Panc1 (cell line): ENCODE results near the gene ST6GALNAC1. TPM values are rescaled to one million over a fixed set of nuclear protein-coding genes. Genes with fewer than 3 reads are reported as not detected.

Experiments used
- ATAC-seq: fragments of 200-7000 bp; cut with Tn5 transposase; 2 replicates; pipeline ENCODE4 v1.9.1; 2020; ENCODE audit warnings: mild to moderate bottlenecking, moderate library complexity
- BruUV-seq: library from RNA; stranded (reverse); fragments of 400-500 nt; replicated peaks from 2 replicates; lab custom pipeline; 2021; lab: Mats Ljungman, UMichigan
- CTCF ChIA-PET: fragments of 300-600 bp; sonication (Branson Sonifier 250); formaldehyde crosslinking; loops from one replicate; lab custom pipeline; 2022; ENCODE audit warnings: antibody characterized with exemption; lab: Charles Lee
- POLR2A ChIA-PET: fragments of 300-600 bp; sonication (Branson Sonifier 250); formaldehyde crosslinking; loops from one replicate; lab custom pipeline; 2022; ENCODE audit warnings: antibody characterized with exemption; lab: Charles Lee
- DNase-seq: peaks from one replicate; pipeline ENCODE4 v3.0.0-alpha.2; 2010; ENCODE audit warnings: low read depth, low spot score
- H3K27ac ChIP-seq: 2 replicates; pipeline ENCODE4 v1.5.1; 2011; ENCODE audit warnings: mild to moderate bottlenecking, low read length, inconsistent platforms
- H3K27me3 ChIP-seq: fragments of 200-500 bp; sonication (Bioruptor generic); 2 replicates; pipeline ENCODE4 v1.6.0; 2014; ENCODE audit warnings: low read length, inconsistent platforms; ENCODE audit not compliant: control insufficient read depth, insufficient read depth
- H3K36me3 ChIP-seq: fragments of 200-500 bp; sonication (Bioruptor generic); 2 replicates; pipeline ENCODE4 v1.5.1; 2014; ENCODE audit warnings: inconsistent platforms, mild to moderate bottlenecking, low read length, moderate library complexity; ENCODE audit not compliant: control insufficient read depth, insufficient read depth
- H3K4me1 ChIP-seq: 2 replicates; pipeline ENCODE4 v1.5.1; 2011; ENCODE audit warnings: inconsistent platforms, mild to moderate bottlenecking, low read length, moderate library complexity; ENCODE audit not compliant: control insufficient read depth, insufficient read depth
- H3K4me3 ChIP-seq, 2 experiments: 2 replicates each; pipeline ENCODE4 v1.5.1; 2011 to 2012; ENCODE audit warnings: low read depth in 2 of 2, low read length in 2 of 2, mild to moderate bottlenecking in 2 of 2, inconsistent platforms in 1 of 2, moderate library complexity in 1 of 2
- H3K9me3 ChIP-seq: fragments of 200-500 bp; sonication (Bioruptor generic); 2 replicates; pipeline ENCODE4 v1.5.1; 2014; ENCODE audit warnings: low read depth, mild to moderate bottlenecking, inconsistent platforms, low read length, moderate library complexity; ENCODE audit not compliant: control insufficient read depth, insufficient read depth
- POLR2AphosphoS5 ChIP-seq: IDR thresholded peaks from 2 replicates; pipeline ENCODE4 v1.6.1; 2012; ENCODE audit warnings: mild to moderate bottlenecking, low read depth, low read length, moderate library complexity
- SIN3A ChIP-seq: IDR thresholded peaks from 2 replicates; pipeline ENCODE4 v1.6.1; 2012; ENCODE audit warnings: low read depth, mild to moderate bottlenecking, low read length, moderate library complexity, borderline replicate concordance; ENCODE audit not compliant: insufficient read depth
- TCF7L2 ChIP-seq: IDR thresholded peaks from 2 replicates; pipeline ENCODE4 v1.6.1; 2011; ENCODE audit warnings: mild to moderate bottlenecking, low read depth, low read length, inconsistent platforms
- in situ Hi-C: cut with HindIII; loops from 2 replicates; pipeline ENCODE4 v1.10.0; 2016; ENCODE audit warnings: low sequenced_read_pairs, low pct_unique_long_range_greater_than_20kb
- intact Hi-C: fragments of 100-400 bp; cut with micrococcal nuclease; formaldehyde crosslinking; loops from one replicate; pipeline ENCODE4 v1.10.0; 2022; ENCODE audit not compliant: unreplicated experiment
- total RNA-seq: library from RNA; stranded (reverse); gene quantifications from one replicate; pipeline ENCODE4 v1.2.1, GENCODE V29; 2021; ENCODE audit not compliant: unreplicated experiment
- TF ChIP-seq, protein P1 (sequence below), 2 experiments: IDR thresholded peaks; 2 replicates each; pipeline ENCODE4 v1.6.1; 2011 to 2012; ENCODE audit warnings: low read depth in 2 of 2, control low read depth in 1 of 2, low read length in 1 of 2, mild to moderate bottlenecking in 1 of 2, moderate library complexity in 1 of 2; ENCODE audit not compliant: insufficient read depth in 1 of 2
- TF ChIP-seq, protein P2 (sequence below): fragments of 450-650 bp; IDR thresholded peaks from 2 replicates; pipeline ENCODE4 v1.5.1; 2017; ENCODE audit warnings: mild to moderate bottlenecking

ST6GALNAC1 gene
- total RNA-seq, 1 experiment from 2014 or later, result 0.15 TPM

DNA sequence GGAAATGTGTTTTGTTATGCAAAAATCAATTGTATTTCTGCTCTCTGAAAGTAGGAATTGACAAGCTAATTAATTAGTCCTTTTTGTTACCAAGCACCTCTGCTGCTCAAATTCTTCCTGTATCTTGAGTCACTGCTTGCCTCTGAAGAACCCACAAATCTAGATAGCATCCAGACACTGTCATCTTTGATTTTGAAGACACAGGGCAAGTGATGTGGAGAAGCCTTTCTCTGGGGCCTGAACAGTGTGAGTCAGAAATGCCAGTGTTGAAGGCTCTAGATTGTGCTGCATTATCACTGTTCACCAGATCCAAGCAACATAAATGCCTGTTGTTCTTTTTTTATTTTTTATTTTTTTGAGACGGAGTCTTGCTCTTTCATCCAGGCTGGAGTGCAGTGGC, 10.9 kb upstream of the ST6GALNAC1 start:
- POLR2A ChIA-PET, result interaction anchor here (0.6 kb wide), 1 partner anchor 51 kb away, joined by 4 read pairs; no protein-coding TSS in a partner anchor
- ATAC-seq, result no peak
- no peaks in the 10 kb centered on the region for H3K36me3 ChIP-seq

DNA sequence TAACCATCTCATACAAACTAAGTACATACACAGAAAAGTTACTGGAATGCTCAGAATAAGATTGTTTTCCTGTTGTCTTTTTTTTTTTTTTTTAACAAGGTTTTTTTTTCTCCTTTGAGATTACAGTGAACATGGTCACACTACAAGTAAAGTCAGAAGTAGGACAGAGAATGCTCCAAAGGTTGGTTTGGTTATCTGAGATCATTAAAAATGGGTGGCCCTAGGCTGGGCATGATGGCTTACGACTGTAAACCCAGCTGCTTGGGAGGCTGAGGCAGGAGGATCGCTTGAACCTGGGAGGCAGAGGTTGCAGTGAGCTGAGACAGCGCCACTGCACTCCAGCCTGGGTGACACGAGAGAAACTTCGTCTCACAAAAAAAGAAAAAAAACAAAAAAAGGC, 6.9 kb upstream of the ST6GALNAC1 start:
- TF ChIP-seq, protein P1, sequence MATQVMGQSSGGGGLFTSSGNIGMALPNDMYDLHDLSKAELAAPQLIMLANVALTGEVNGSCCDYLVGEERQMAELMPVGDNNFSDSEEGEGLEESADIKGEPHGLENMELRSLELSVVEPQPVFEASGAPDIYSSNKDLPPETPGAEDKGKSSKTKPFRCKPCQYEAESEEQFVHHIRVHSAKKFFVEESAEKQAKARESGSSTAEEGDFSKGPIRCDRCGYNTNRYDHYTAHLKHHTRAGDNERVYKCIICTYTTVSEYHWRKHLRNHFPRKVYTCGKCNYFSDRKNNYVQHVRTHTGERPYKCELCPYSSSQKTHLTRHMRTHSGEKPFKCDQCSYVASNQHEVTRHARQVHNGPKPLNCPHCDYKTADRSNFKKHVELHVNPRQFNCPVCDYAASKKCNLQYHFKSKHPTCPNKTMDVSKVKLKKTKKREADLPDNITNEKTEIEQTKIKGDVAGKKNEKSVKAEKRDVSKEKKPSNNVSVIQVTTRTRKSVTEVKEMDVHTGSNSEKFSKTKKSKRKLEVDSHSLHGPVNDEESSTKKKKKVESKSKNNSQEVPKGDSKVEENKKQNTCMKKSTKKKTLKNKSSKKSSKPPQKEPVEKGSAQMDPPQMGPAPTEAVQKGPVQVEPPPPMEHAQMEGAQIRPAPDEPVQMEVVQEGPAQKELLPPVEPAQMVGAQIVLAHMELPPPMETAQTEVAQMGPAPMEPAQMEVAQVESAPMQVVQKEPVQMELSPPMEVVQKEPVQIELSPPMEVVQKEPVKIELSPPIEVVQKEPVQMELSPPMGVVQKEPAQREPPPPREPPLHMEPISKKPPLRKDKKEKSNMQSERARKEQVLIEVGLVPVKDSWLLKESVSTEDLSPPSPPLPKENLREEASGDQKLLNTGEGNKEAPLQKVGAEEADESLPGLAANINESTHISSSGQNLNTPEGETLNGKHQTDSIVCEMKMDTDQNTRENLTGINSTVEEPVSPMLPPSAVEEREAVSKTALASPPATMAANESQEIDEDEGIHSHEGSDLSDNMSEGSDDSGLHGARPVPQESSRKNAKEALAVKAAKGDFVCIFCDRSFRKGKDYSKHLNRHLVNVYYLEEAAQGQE (IDR thresholded peaks at IDR 0.05; ENCODE audit: insufficient read depth in 1 of 2, low read depth in 2 of 2, low read length in 1 of 2), result no peak
- TF ChIP-seq, protein P2, sequence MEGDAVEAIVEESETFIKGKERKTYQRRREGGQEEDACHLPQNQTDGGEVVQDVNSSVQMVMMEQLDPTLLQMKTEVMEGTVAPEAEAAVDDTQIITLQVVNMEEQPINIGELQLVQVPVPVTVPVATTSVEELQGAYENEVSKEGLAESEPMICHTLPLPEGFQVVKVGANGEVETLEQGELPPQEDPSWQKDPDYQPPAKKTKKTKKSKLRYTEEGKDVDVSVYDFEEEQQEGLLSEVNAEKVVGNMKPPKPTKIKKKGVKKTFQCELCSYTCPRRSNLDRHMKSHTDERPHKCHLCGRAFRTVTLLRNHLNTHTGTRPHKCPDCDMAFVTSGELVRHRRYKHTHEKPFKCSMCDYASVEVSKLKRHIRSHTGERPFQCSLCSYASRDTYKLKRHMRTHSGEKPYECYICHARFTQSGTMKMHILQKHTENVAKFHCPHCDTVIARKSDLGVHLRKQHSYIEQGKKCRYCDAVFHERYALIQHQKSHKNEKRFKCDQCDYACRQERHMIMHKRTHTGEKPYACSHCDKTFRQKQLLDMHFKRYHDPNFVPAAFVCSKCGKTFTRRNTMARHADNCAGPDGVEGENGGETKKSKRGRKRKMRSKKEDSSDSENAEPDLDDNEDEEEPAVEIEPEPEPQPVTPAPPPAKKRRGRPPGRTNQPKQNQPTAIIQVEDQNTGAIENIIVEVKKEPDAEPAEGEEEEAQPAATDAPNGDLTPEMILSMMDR, result no peak
- TF ChIP-seq SIN3A, result no peak
- no peak for TF ChIP-seq TCF7L2
- TF ChIP-seq POLR2AphosphoS5, result no peak
- ChIA-PET POLR2A (no interaction called here), CTCF (interaction anchor here (0.7 kb wide), 1 partner anchor 15 kb away, joined by 8 read pairs; no protein-coding TSS in a partner anchor)
- intact Hi-C loops (no loop called here), in situ Hi-C loops (no loop called here)
- DNase-seq (no peak), ATAC-seq (no peak)
- no TSS peak for BruUV-seq
- H3K27ac ChIP-seq, result no peak overlapping the region
- peaks cover 4% of the 10 kb centered on the region; the same call in 1 of the 2 replicates for H3K9me3 ChIP-seq
- H3K4me3 ChIP-seq, result no peak overlapping the region
- H3K27me3 ChIP-seq, result no peaks in the 10 kb centered on the region
- H3K4me1 ChIP-seq, result no peaks in the 10 kb centered on the region
- H3K36me3 ChIP-seq, result no peaks in the 10 kb centered on the region

More for the DNA sequence above, 10.9 kb upstream of the ST6GALNAC1 start:
- CTCF ChIA-PET, result interaction anchor here (0.6 kb wide), 1 partner anchor 91 kb away, joined by 3 read pairs; no protein-coding TSS in a partner anchor
- no TSS peak for BruUV-seq
- intact Hi-C loops (no loop called here), in situ Hi-C loops (no loop called here)
- no peak for DNase-seq
- H3K4me3 ChIP-seq, result no peak overlapping the region
- no peaks in the 10 kb centered on the region for H3K9me3 ChIP-seq
- H3K4me1 ChIP-seq, result peaks cover 13% of the 10 kb centered on the region
- TF ChIP-seq, protein P1 (IDR thresholded peaks at IDR 0.05; ENCODE audit: insufficient read depth in 1 of 2, low read depth in 2 of 2, low read length in 1 of 2), result no peak
- TF ChIP-seq SIN3A, result no peak
- TF ChIP-seq POLR2AphosphoS5, result no peak
- TF ChIP-seq TCF7L2, result no peak
- TF ChIP-seq, protein P2, result no peak
- H3K27ac ChIP-seq, result no peak overlapping the region
- no peaks in the 10 kb centered on the region for H3K27me3 ChIP-seq
